Measurements from ENCODE around the gene ABCC9. TPM values are rescaled to one million over a fixed set of nuclear protein-coding genes. Genes with fewer than 3 reads are reported as not detected.

Gene ABCC9
- total RNA-seq, 4 donors from 2014 or later: 2.4 to 14.9 (median 5.9) TPM

GRCh38 chr12:21913823-21914222, 27.4 kb downstream of the ABCC9 start:
- Histone ChIP-seq H3K27ac (no peak overlapping the region), H3K27me3 (no peaks in the 10 kb centered on the region), H3K9me3 (no peaks in the 10 kb centered on the region), H3K36me3 (no peaks in the 10 kb centered on the region), H3K4me3 (no peak overlapping the region), H3K4me1 (no peaks in the 10 kb centered on the region)
- no peak for DNase-seq
- TF ChIP-seq CTCF (IDR thresholded peaks at IDR 0.05) (no peak), POLR2A (IDR thresholded peaks at IDR 0.05) (no peak)

- H3K9me3 ChIP-seq: no peaks in the 10 kb centered on the region
- no peaks in the 10 kb centered on the region for H3K4me1 ChIP-seq
- no peaks in the 10 kb centered on the region for H3K36me3 ChIP-seq
- TF ChIP-seq POLR2A (IDR thresholded peaks at IDR 0.05): no peak
- TF ChIP-seq CTCF (IDR thresholded peaks at IDR 0.05): no peak
- no peak for DNase-seq
- H3K27ac ChIP-seq: no peak overlapping the region
- no peaks in the 10 kb centered on the region for H3K27me3 ChIP-seq
- H3K4me3 ChIP-seq: no peak overlapping the region
These were observed 28.9 kb downstream of the ABCC9 start for GRCh38 chr12:21912318-21912717.

GRCh38 chr12:21911832-21912231, 29.4 kb downstream of the ABCC9 start:
- H3K27me3 ChIP-seq: no peaks in the 10 kb centered on the region
- no peaks in the 10 kb centered on the region for H3K4me1 ChIP-seq
- no peaks in the 10 kb centered on the region for H3K9me3 ChIP-seq
- no peak overlapping the region for H3K27ac ChIP-seq
- TF ChIP-seq POLR2A (IDR thresholded peaks at IDR 0.05): no peak
- no peak for TF ChIP-seq CTCF (IDR thresholded peaks at IDR 0.05)
- no peak for DNase-seq
- no peak overlapping the region for H3K4me3 ChIP-seq
- H3K36me3 ChIP-seq: no peaks in the 10 kb centered on the region

- TF ChIP-seq CTCF (IDR thresholded peaks at IDR 0.05) (no peak), POLR2A (IDR thresholded peaks at IDR 0.05) (no peak)
- Histone ChIP-seq H3K9me3 (no peaks in the 10 kb centered on the region), H3K27me3 (no peaks in the 10 kb centered on the region), H3K36me3 (no peaks in the 10 kb centered on the region), H3K27ac (no peak overlapping the region), H3K4me3 (no peak overlapping the region), H3K4me1 (no peaks in the 10 kb centered on the region)
- DNase-seq: no peak
These were observed 30.6 kb downstream of the ABCC9 start for GRCh38 chr12:21910657-21911056.

GRCh38 chr12:21907948-21908837, 33.0 kb downstream of the ABCC9 start:
- Histone ChIP-seq H3K9me3 (no peaks in the 10 kb centered on the region), H3K4me1 (no peaks in the 10 kb centered on the region), H3K4me3 (no peak overlapping the region), H3K36me3 (no peaks in the 10 kb centered on the region), H3K27ac (no peak overlapping the region), H3K27me3 (no peaks in the 10 kb centered on the region)
- TF ChIP-seq CTCF (IDR thresholded peaks at IDR 0.05) (no peak), POLR2A (IDR thresholded peaks at IDR 0.05) (no peak)
- no peak for DNase-seq

Data from Peyer's patch (tissue), 4 donors.